Heart left ventricle (tissue), 16 donors: Measurements from ENCODE around the gene SESN1. TPM values are rescaled to one million over a fixed set of nuclear protein-coding genes. Genes with fewer than 3 reads are reported as not detected.
A peak's percentile ranks its signal among the peaks of the same experiment; 100 is the strongest.
"Not testable (repeated sequence)": the region's sequence is repeated elsewhere in the genome, so short reads cannot be mapped to it uniquely, and the experiment has no call there.

Experiments
- ATAC-seq, 4 donors: fragments of 200-7000 bp; cut with Tn5 transposase; one replicate each; pipeline ENCODE4 v1.9.1; 2020 to 2022; ENCODE audit warnings: moderate library complexity in 4 of 4, mild to moderate bottlenecking in 3 of 4, moderate number of reproducible peaks in 1 of 4
- DNase-seq, 5 donors: peaks; one replicate each; pipeline ENCODE4 v3.0.0-alpha.2; 2020
- H3K27ac ChIP-seq, 12 donors: fragments of 200-600 bp; sonication (generic) in 4 of 12; one replicate each; pipeline versions ENCODE4 v1.5.0 to v1.8.0; 2016 to 2022; ENCODE audit warnings: mild to moderate bottlenecking in 2 of 12
- H3K27me3 ChIP-seq, 9 donors: fragments of 200-600 bp; sonication (generic) in 2 of 9; one replicate each; pipeline versions ENCODE4 v1.5.1 to v1.8.0; 2016 to 2022; ENCODE audit warnings: mild to moderate bottlenecking in 3 of 9
- H3K36me3 ChIP-seq, 9 donors: fragments of 200-600 bp; sonication (generic) in 2 of 9; one replicate each; pipeline versions ENCODE4 v1.5.0 to v1.8.0; 2018 to 2022; ENCODE audit warnings: mild to moderate bottlenecking in 2 of 9
- H3K4me1 ChIP-seq, 12 donors: fragments of 200-600 bp; sonication (generic) in 4 of 12; one replicate each; pipeline versions ENCODE4 v1.5.0 to v1.8.0; 2016 to 2022; ENCODE audit warnings: mild to moderate bottlenecking in 3 of 12
- H3K4me3 ChIP-seq, 12 donors: fragments of 200-600 bp; sonication (generic) in 4 of 12; one replicate each; pipeline versions ENCODE4 v1.5.0 to v1.8.0; 2017 to 2022; ENCODE audit warnings: mild to moderate bottlenecking in 9 of 12, moderate library complexity in 4 of 12
- H3K9me3 ChIP-seq, 12 donors: fragments of 200-600 bp; sonication (generic) in 4 of 12; one replicate each; pipeline versions ENCODE4 v1.5.0 to v1.8.0; 2016 to 2022; ENCODE audit warnings: mild to moderate bottlenecking in 1 of 12
- CTCF ChIP-seq, 12 donors: fragments of 200-600 bp; sonication (generic) in 4 of 12; IDR thresholded peaks; one replicate each; pipeline versions ENCODE4 v1.5.0 to v1.8.0; 2018 to 2022; ENCODE audit warnings: antibody characterized with exemption in 12 of 12, mild to moderate bottlenecking in 5 of 12
- POLR2A ChIP-seq, 2 donors: fragments of 450-650 bp; IDR thresholded peaks; one replicate each; pipeline ENCODE4 v1.6.1; 2017; ENCODE audit warnings: antibody characterized with exemption in 2 of 2, mild to moderate bottlenecking in 2 of 2, moderate library complexity in 2 of 2
- WGBS, 4 donors: extraction: QIAGEN DNeasy Blood & Tissue Kit in 2 of 4; methylation state at CpG; one replicate each; pipeline versions ENCODE4 v1.1.5 to v1.1.7; 2013 to 2018; 5-methylcytosine and 5-hydroxymethylcytosine counted together
- intact Hi-C, 10 donors: fragments of 100-400 bp; cut with DNase I; formaldehyde crosslinking; loops; one replicate each; pipeline versions ENCODE4 v1.11.1 to v1.14.2; 2022
- polyA plus RNA-seq, 2 donors: library from polyadenylated mRNA; stranded (reverse); fragments of 200-250 nt; gene quantifications; one replicate each; pipeline ENCODE4 v1.2.3, GENCODE V29; 2013
- total RNA-seq, 9 donors: library from RNA; depleted of rRNA in 2 of 9; stranded (reverse); fragments of >200 nt in 2 of 9; fragmentation: NEBNext Ultra II Directional in 3 of 9; extraction: Animal tissue kit (Norgen Biotek cat#: 25700) in 3 of 9; gene quantifications; one replicate each; pipeline versions ENCODE4 v1.1.0 to v1.2.4, GENCODE V29; 2016 to 2023
- donor health status: ischemic (EF 13 %, LVEDD 7.1; RV severe dilation, severe dysfunction).
- donor health status: healthy with polysubstance abuse.
- donor health status: DM: no; HTN: yes; CAD: no.
- donor health status: DM: no; HTN: no; CAD: no.
- donor health status: ischemic (EF 25% LVEDD 6.9; RV normal size, moderate dysfunction).
- donor health status: ischemic (EF 25% LVEDD 5.7; RV mildly dilated, moderate dysfunction).
- donor health status: healthy.
- donor health status: DM: yes; HTN: yes; CAD: no.
- donor health status: ischemic (EF 35%, LVEDD 5.7; RV mildly dilated, moderate dysfunction).
- donor health status: nonischemic (EF 11% LVEDD 7.7; RV severe dilation, severe dysfunction).
- donor health status: DM: yes; HTN: yes; CAD: no.
- donor health status: PGD.
- donor health status: ischemic (EF 29% LVEDD 5.4; RV normal size, mild dysfunction).
- donor health status: nonischemic (EF 23%, LVEDD 6.1; RV moderate dilation, normal function).

The SESN1 gene
- total and polyA plus RNA-seq, 11 donors: 22.5 to 63.2 (median 34.6) TPM

GRCh38 chr6:109118871-109119354 lies 24.3 kb upstream of the SESN1 start:
- TF ChIP-seq CTCF (IDR thresholded peaks at IDR 0.05): no peak
- no peak for TF ChIP-seq POLR2A (IDR thresholded peaks at IDR 0.05)
- no peak for DNase-seq
- Histone ChIP-seq H3K27ac (peak overlapping the region in 1 of 12 donors; percentile 5), H3K36me3 (no peaks in the 10 kb centered on the region), H3K9me3 (no peaks in the 10 kb centered on the region), H3K27me3 (no peaks in the 10 kb centered on the region), H3K4me3 (no peak overlapping the region), H3K4me1 (peaks cover 0 to 49% (median 30%) of the 10 kb centered on the region in 12 donors)
- no peak for ATAC-seq
- intact Hi-C loops: no loop called here
- WGBS, 4 donors: 63 to 73% (median 70%) methylated on average over 3 of the region's 3 CpGs

GRCh38 chr6:109118337-109118736 lies 23.7 kb upstream of the SESN1 start:
- Histone ChIP-seq H3K4me3 (no peak overlapping the region), H3K4me1 (peaks cover 0 to 49% (median 30%) of the 10 kb centered on the region in 12 donors), H3K9me3 (no peaks in the 10 kb centered on the region), H3K27ac (no peak overlapping the region), H3K36me3 (no peaks in the 10 kb centered on the region), H3K27me3 (no peaks in the 10 kb centered on the region)
- no peak for ATAC-seq
- no peak for DNase-seq
- 65 to 71% (median 68%) methylated on average over 5 of the region's 5 CpGs for WGBS, 4 donors
- intact Hi-C loops: no loop called here
- TF ChIP-seq CTCF (IDR thresholded peaks at IDR 0.05): no peak
- TF ChIP-seq POLR2A (IDR thresholded peaks at IDR 0.05): no peak

- 73 to 79% (median 75%) methylated on average over 5 of the region's 5 CpGs for WGBS, 4 donors
- Histone ChIP-seq H3K27me3 (no peaks in the 10 kb centered on the region), H3K9me3 (no peaks in the 10 kb centered on the region), H3K4me1 (peaks cover 0 to 49% (median 30%) of the 10 kb centered on the region in 12 donors), H3K27ac (peak overlapping the region in 1 of 12 donors; percentile 50), H3K4me3 (no peak overlapping the region), H3K36me3 (no peaks in the 10 kb centered on the region)
- DNase-seq (peak in 1 of 5 donors; percentile 19), ATAC-seq (peak in 1 of 4 donors; percentile 20)
- intact Hi-C loops: no loop called here
- TF ChIP-seq CTCF (IDR thresholded peaks at IDR 0.05): no peak
- no peak for TF ChIP-seq POLR2A (IDR thresholded peaks at IDR 0.05)
Observed at GRCh38 chr6:109117346-109118035, 22.8 kb upstream of the SESN1 start.

GRCh38 chr6:109112663-109113062 lies 18.0 kb upstream of the SESN1 start:
- ATAC-seq, H3K27me3 ChIP-seq, H3K4me3 ChIP-seq, intact Hi-C loops, H3K27ac ChIP-seq, H3K36me3 ChIP-seq, H3K4me1 ChIP-seq, DNase-seq: not testable (repeated sequence)
- H3K9me3 ChIP-seq: peaks cover 0 to 11% (median 0%) of the 10 kb centered on the region in 12 donors
- 94 to 98% (median 95%) methylated on average over 3 of the region's 3 CpGs for WGBS, 4 donors

GRCh38 chr6:109109663-109110062 lies 15.0 kb upstream of the SESN1 start:
- H3K27me3 ChIP-seq, DNase-seq, H3K4me3 ChIP-seq, H3K36me3 ChIP-seq, intact Hi-C loops, ATAC-seq, H3K4me1 ChIP-seq, H3K27ac ChIP-seq: not testable (repeated sequence)
- peaks cover 0 to 11% (median 0%) of the 10 kb centered on the region in 12 donors for H3K9me3 ChIP-seq
- 95 to 99% (median 97%) methylated on average over 8 of the region's 8 CpGs for WGBS, 4 donors
